ENCODE data around the gene PRKAG2.

PRKAG2 gene

DNA sequence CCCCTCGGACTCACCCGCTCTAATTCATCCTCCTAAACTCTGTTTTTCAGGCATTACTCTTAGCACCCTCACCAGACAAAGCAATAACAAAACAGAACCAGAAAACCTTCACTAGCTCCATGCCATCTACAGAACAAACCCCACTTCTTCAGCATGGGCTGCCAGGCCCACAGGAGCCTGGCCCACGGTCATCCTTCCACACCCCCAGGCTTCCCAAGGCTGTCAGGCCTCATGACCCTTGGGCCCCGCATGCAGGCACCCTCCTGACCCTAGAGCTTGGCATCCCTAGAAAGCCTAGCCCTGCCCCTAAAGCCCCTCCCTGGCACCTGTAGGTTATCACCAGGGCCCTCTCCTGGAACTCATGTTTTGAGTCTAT, 59.6 kb downstream of the PRKAG2 start:
- TF ChIP-seq PAX5 (IDR thresholded peaks at IDR 0.05; ENCODE audit: insufficient read depth, low read length, severe bottlenecking) (no peak), SPI1 (IDR thresholded peaks at IDR 0.05; ENCODE audit: low read depth, low read length) (no peak), TAF1 (IDR thresholded peaks at IDR 0.05; ENCODE audit: low read depth, low read length) (no peak), POU2F2 (IDR thresholded peaks at IDR 0.05; ENCODE audit: low read depth, low read length) (no peak), POLR2A (IDR thresholded peaks at IDR 0.05; ENCODE audit: low read depth, low read length) (no peak), POLR2AphosphoS5 (IDR thresholded peaks at IDR 0.05; ENCODE audit: low read depth, low read length) (no peak)
- no peak for DNase-seq (ENCODE audit: insufficient read length, low spot score)
- no peak for FAIRE-seq

DNA sequence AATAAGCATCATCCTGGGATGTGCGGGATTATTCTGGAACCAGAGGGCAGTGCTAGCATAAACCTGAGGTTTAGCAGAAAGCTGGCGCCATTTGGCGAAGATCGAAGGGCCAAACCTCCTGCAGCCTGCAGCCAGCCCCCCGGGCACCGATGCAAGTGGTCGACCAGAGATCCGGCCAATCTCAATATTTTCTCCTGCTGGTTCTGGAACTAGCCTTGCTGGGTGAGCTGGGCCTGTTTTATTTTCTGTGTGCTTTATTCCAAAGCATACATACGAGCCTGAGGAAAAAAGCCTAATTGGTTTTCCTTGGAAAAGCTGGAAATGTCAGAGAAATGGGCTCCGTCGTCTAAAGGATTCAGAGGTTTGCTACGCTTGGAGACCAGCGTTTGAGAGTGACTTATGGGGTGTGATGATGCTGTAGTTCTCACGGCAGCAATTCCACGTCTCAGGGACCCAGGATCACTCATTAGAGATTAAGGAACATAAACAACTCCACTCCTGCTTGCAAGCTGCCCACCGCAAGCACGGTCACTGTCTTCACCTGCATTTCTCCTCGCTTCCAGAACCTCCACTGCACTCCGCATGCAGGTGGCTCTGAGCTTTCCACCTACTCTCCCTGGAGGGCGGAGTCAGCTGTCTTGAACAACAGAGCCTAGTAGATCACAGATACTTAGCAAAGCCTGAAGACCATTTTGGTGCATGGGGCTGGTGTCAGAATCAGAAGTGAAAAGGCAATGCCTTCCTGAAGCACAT, 60.2 kb downstream of the PRKAG2 start:
- no peak for FAIRE-seq

DNA sequence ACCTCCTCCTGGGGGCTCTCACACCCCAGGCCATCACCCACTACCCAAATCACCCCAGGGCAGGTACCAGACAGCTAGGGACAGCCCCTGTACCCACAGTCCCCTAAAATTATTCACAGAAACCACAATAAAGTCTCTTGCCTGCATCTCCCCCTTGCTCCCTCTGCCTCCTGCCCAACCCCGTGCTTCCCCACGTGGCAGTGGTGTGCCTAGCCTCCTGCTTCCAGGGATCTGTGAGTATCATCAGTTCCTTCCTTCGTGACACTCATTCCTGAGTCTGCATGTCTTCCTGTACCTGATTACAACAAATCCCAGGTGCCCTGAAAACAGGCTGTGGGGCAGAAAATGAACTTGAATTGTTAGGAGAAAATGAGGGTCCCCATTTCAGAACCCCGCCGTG, 61.5 kb downstream of the PRKAG2 start:
- TF ChIP-seq SPI1 (IDR thresholded peaks at IDR 0.05; ENCODE audit: low read depth, low read length) (no peak), POU2F2 (IDR thresholded peaks at IDR 0.05; ENCODE audit: low read depth, low read length) (no peak), POLR2A (IDR thresholded peaks at IDR 0.05; ENCODE audit: low read depth, low read length) (no peak), POLR2AphosphoS5 (IDR thresholded peaks at IDR 0.05; ENCODE audit: low read depth, low read length) (no peak)
- DNase-seq (ENCODE audit: insufficient read length, low spot score), result no peak
- FAIRE-seq, result no peak

More for the DNA sequence above, 60.2 kb downstream of the PRKAG2 start:
- TF ChIP-seq SPI1 (IDR thresholded peaks at IDR 0.05; ENCODE audit: low read depth, low read length) (no peak), POU2F2 (IDR thresholded peaks at IDR 0.05; ENCODE audit: low read depth, low read length) (no peak), POLR2A (IDR thresholded peaks at IDR 0.05; ENCODE audit: low read depth, low read length) (no peak), TAF1 (IDR thresholded peaks at IDR 0.05; ENCODE audit: low read depth, low read length) (no peak), PAX5 (IDR thresholded peaks at IDR 0.05; ENCODE audit: insufficient read depth, low read length, severe bottlenecking) (no peak), POLR2AphosphoS5 (IDR thresholded peaks at IDR 0.05; ENCODE audit: low read depth, low read length) (no peak)
- DNase-seq (ENCODE audit: insufficient read length, low spot score), result no peak

DNA sequence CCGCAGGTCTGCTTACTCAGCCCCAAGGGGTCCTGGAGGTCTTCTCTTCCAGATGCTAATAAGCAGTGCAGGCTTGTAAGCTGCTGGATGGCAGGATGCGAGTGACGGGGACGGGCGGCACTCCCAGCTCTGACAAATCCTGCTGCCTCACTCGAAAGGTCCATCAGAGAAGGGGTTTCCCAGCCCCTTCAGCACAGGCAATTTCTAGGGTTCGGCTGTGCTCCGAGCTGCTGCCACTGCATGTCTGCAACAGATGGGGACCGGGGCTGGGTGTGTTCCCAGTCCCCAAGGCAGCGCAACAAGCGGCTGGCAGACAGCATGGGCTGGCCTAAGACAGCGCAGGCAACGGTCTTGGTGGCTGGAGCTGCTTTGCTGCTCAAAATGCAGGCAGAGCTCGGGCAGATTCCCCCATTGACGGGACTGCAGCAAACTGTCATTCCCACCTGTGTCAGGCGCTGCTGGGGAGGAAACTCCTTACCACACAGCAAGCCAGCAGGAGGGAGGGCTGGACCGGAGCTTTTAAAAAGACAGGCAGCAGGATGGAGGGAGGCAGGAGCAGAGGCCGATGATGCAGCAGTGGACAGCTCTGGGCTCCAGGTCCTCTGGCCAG, 62.4 kb downstream of the PRKAG2 start:
- TF ChIP-seq TAF1 (IDR thresholded peaks at IDR 0.05; ENCODE audit: low read depth, low read length) (no peak), POU2F2 (IDR thresholded peaks at IDR 0.05; ENCODE audit: low read depth, low read length) (no peak), POLR2A (IDR thresholded peaks at IDR 0.05; ENCODE audit: low read depth, low read length) (no peak), SPI1 (IDR thresholded peaks at IDR 0.05; ENCODE audit: low read depth, low read length) (no peak), POLR2AphosphoS5 (IDR thresholded peaks at IDR 0.05; ENCODE audit: low read depth, low read length) (no peak), PAX5 (IDR thresholded peaks at IDR 0.05; ENCODE audit: insufficient read depth, low read length, severe bottlenecking) (no peak)
- DNase-seq (ENCODE audit: insufficient read length, low spot score), result no peak
- no peak for FAIRE-seq

DNA sequence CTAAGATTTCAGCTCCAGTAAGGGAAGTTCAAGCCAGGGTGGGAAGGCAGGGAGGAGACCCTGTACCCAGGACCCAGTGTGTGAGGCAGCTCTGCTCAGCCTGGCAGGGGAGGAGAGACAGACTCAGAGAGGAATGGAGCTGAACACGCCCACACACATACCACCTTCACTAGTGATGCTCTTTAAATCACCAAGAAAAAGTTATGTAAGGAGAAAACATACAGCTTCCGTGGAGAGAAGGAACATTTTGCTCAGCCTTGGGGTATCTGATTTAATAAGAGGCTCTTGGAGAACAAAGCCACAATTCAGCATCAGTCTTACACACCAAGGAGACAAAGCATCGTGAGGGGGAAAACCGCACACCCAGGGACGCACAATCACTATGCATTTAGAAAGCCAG, 62.9 kb downstream of the PRKAG2 start:
- no peak for FAIRE-seq
- TF ChIP-seq SPI1 (IDR thresholded peaks at IDR 0.05; ENCODE audit: low read depth, low read length) (no peak), POLR2AphosphoS5 (IDR thresholded peaks at IDR 0.05; ENCODE audit: low read depth, low read length) (no peak), POLR2A (IDR thresholded peaks at IDR 0.05; ENCODE audit: low read depth, low read length) (no peak), PAX5 (IDR thresholded peaks at IDR 0.05; ENCODE audit: insufficient read depth, low read length, severe bottlenecking) (no peak), TAF1 (IDR thresholded peaks at IDR 0.05; ENCODE audit: low read depth, low read length) (no peak), POU2F2 (IDR thresholded peaks at IDR 0.05; ENCODE audit: low read depth, low read length) (no peak)
- DNase-seq (ENCODE audit: insufficient read length, low spot score), result no peak

DNA sequence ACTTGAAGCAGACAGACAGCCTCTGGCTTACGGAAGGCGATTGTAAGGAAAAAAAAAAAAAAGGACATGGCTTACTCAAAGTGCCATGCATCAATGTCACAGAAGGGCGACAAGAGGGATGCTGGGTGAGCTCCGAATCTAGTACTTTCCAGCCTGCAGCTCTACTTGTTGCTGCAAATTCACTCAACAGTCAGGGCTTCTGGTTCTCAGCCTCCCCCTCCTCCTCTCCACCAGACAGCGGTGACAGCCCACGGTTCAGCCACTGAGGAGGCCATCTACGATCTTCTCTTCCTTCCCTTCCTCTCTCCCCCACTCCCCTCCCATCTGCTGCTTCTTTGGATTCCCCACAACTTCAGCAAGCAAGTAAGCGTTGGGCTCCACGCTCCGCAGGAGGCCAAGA, 63.5 kb downstream of the PRKAG2 start:
- FAIRE-seq, result no peak
- DNase-seq (ENCODE audit: insufficient read length, low spot score), result no peak
- TF ChIP-seq TAF1 (IDR thresholded peaks at IDR 0.05; ENCODE audit: low read depth, low read length), result no peak
- no peak for TF ChIP-seq PAX5 (IDR thresholded peaks at IDR 0.05; ENCODE audit: insufficient read depth, low read length, severe bottlenecking)
- TF ChIP-seq POLR2AphosphoS5 (IDR thresholded peaks at IDR 0.05; ENCODE audit: low read depth, low read length), result no peak
- no peak for TF ChIP-seq POU2F2 (IDR thresholded peaks at IDR 0.05; ENCODE audit: low read depth, low read length)

DNA sequence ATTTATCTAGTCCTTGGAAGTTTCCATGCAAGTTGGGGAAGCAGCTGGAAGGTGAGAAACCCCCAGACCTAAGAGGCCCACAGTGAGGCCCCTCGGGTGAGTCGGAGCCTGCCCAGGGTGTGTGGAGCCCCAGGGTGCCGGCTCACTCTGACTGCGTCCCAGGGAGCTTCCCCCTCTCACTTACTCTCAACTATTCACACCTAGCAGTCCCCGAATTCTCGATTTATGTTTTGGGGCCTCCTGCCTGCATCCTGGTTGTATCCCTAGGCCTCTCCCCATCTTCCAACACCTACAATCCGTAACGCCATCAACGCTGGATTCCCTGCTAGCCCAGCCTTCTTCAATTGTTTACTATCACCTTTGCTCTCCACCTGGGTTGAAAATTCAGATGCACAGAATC, 63.9 kb downstream of the PRKAG2 start:
- TF ChIP-seq TAF1 (IDR thresholded peaks at IDR 0.05; ENCODE audit: low read depth, low read length), result no peak
- no peak for TF ChIP-seq PAX5 (IDR thresholded peaks at IDR 0.05; ENCODE audit: insufficient read depth, low read length, severe bottlenecking)
- no peak for TF ChIP-seq POLR2A (IDR thresholded peaks at IDR 0.05; ENCODE audit: low read depth, low read length)
- TF ChIP-seq SPI1 (IDR thresholded peaks at IDR 0.05; ENCODE audit: low read depth, low read length), result no peak
- TF ChIP-seq POU2F2 (IDR thresholded peaks at IDR 0.05; ENCODE audit: low read depth, low read length), result no peak
- no peak for TF ChIP-seq POLR2AphosphoS5 (IDR thresholded peaks at IDR 0.05; ENCODE audit: low read depth, low read length)
- FAIRE-seq (no peak), DNase-seq (ENCODE audit: insufficient read length, low spot score) (no peak)

DNA sequence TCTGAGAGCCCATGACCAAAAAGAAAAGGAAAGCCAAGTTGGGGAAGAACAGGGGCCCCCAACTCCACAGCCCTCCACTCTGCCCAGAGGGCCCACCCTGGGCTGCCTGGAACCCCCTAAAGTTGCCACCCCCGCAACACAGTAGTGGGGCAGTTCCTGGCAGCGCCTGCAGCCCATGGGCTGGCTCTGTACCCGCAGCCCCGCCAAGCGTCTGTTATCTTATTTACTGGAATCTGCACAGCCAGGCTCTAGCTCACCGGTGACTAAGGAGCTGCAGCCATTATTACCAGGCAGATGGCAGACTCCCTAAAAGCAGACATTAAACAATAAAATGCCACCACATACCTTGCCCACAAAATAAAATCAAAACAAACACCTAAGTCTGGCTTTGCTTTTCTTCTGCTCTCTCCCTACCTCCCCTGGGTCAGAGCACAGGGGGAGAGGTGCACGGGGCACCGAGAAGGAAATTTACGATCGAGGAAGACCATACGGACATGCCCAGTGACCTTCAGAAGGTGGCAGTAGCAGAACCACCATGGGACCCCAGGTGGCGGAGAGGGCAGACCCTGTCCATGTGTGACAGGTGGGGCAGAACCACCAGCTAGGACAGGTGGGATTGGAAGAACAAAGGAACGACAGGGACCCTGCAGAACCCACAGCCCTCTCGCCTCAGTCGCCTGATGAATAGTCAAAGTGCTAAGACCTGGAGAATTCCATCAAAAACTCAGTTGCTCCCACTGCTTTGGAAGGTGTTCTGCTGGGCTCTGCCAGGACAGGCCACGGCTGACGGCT, 66.3 kb downstream of the PRKAG2 start:
- FAIRE-seq (no peak), DNase-seq (ENCODE audit: insufficient read length, low spot score) (no peak)
- TF ChIP-seq POLR2A (IDR thresholded peaks at IDR 0.05; ENCODE audit: low read depth, low read length) (no peak), POLR2AphosphoS5 (IDR thresholded peaks at IDR 0.05; ENCODE audit: low read depth, low read length) (no peak), TAF1 (IDR thresholded peaks at IDR 0.05; ENCODE audit: low read depth, low read length) (no peak), SPI1 (IDR thresholded peaks at IDR 0.05; ENCODE audit: low read depth, low read length) (no peak), PAX5 (IDR thresholded peaks at IDR 0.05; ENCODE audit: insufficient read depth, low read length, severe bottlenecking) (no peak), POU2F2 (IDR thresholded peaks at IDR 0.05; ENCODE audit: low read depth, low read length) (no peak)

DNA sequence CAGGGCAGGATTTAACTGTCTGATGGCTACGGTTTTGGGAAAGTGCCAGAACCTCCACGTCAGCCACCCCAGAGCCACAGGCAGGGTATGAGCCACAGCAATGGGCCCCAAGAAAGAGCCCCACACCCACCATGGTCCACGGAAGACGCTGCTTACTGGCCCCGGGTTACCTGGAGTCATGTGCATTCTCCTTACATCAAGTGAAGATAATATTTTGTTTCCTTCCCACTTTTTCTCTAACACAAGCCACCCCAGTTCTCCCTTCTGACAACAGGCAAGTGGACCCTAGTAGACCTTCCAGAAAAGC, 67.1 kb downstream of the PRKAG2 start:
- DNase-seq (ENCODE audit: insufficient read length, low spot score), result no peak
- TF ChIP-seq POLR2A (IDR thresholded peaks at IDR 0.05; ENCODE audit: low read depth, low read length), result no peak
- no peak for TF ChIP-seq PAX5 (IDR thresholded peaks at IDR 0.05; ENCODE audit: insufficient read depth, low read length, severe bottlenecking)
- no peak for TF ChIP-seq POLR2AphosphoS5 (IDR thresholded peaks at IDR 0.05; ENCODE audit: low read depth, low read length)
- no peak for TF ChIP-seq POU2F2 (IDR thresholded peaks at IDR 0.05; ENCODE audit: low read depth, low read length)
- TF ChIP-seq SPI1 (IDR thresholded peaks at IDR 0.05; ENCODE audit: low read depth, low read length), result no peak
- TF ChIP-seq TAF1 (IDR thresholded peaks at IDR 0.05; ENCODE audit: low read depth, low read length), result no peak
- FAIRE-seq, result no peak

Data from GM12891 (cell line).